Skeletal muscle satellite cell (primary cell): ENCODE measurements around the gene FSD1.

ENCODE experiments used
- H3K27me3 ChIP-seq: 2 replicates; pipeline ENCODE4 v1.7.0; 2013; ENCODE audit warnings: low read length; ENCODE audit not compliant: control insufficient read depth, insufficient read depth
- H3K36me3 ChIP-seq: 2 replicates; pipeline ENCODE4 v1.7.0; 2013; ENCODE audit warnings: mild to moderate bottlenecking, control low read depth, low read length; ENCODE audit not compliant: insufficient read depth
- H3K4me1 ChIP-seq: 2 replicates; pipeline ENCODE4 v1.7.0; 2013; ENCODE audit warnings: low read length; ENCODE audit not compliant: control insufficient read depth, insufficient read depth
- H3K4me2 ChIP-seq: 2 replicates; pipeline ENCODE4 v1.7.0; 2013; ENCODE audit warnings: mild to moderate bottlenecking, low read length
- H3K4me3 ChIP-seq: 2 replicates; pipeline ENCODE4 v1.7.0; 2013; ENCODE audit warnings: low read length
- H3K9ac ChIP-seq: 2 replicates; pipeline ENCODE4 v1.7.0; 2013; ENCODE audit warnings: mild to moderate bottlenecking, low read depth, low read length, moderate library complexity
- H3K9me3 ChIP-seq: replicated peaks from 2 replicates; pipeline ENCODE4 v1.7.0; 2013; ENCODE audit warnings: mild to moderate bottlenecking, control low read depth, low read length

Gene FSD1

DNA sequence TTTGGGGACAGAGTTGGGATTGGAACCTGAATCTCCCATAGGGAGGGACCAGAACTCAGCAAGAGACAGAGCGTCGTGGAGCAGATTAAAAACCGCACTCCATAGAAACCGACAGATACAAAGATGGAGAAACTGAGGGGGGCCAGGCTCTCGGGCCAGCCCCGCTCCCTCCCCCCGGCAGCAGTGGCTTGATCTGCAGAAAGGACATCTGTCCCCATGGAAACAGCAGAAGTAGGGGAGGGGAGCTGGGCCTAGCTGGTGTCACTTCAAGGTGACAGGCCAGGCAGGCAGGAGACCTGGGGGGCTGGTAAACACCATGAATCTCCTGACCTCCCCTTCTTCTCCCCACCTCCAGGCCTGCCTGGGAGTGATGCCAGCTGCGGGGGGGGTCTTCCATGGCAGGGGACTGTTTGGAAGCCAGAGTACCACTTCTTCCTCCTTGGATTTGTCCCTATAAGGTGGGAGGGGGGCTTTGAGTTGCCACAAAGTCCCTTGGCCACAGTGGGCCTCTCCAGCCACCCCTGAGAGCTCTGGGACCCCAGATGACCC, 13.1 kb upstream of the FSD1 start:
- H3K9me3 ChIP-seq, result no peaks in the 10 kb centered on the region
- H3K4me2 ChIP-seq, result no peak overlapping the region
- no peak overlapping the region for H3K9ac ChIP-seq
- H3K4me1 ChIP-seq, result peaks cover under 1% of the 10 kb centered on the region
- no peaks in the 10 kb centered on the region for H3K36me3 ChIP-seq
- no peak overlapping the region for H3K4me3 ChIP-seq
- peaks cover 7% of the 10 kb centered on the region for H3K27me3 ChIP-seq

DNA sequence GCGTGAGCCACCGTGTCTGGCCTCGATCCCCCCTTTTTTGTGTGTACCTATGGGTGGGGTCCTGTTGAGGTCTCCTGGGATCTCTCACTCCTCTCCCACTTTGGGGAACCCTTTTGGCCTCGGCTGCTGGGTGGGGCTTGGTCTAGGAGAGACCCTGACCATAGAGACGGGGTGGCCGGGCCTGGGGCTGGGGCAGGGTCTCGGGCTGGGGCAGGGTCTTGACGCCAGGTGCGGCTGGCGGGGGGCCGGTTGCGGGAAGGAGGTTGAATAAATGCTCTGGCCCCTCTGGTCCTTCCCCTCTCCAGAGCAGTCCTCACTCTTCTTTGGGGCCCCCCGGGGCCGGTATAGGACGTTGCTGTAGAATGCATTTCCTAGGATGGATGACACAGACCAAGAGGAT, 11.9 kb upstream of the FSD1 start:
- H3K9ac ChIP-seq, result no peak overlapping the region
- no peaks in the 10 kb centered on the region for H3K36me3 ChIP-seq
- H3K27me3 ChIP-seq, result peaks cover 7% of the 10 kb centered on the region
- H3K4me3 ChIP-seq, result no peak overlapping the region
- no peak overlapping the region for H3K4me2 ChIP-seq
- peaks cover 6% of the 10 kb centered on the region for H3K4me1 ChIP-seq
- H3K9me3 ChIP-seq, result no peaks in the 10 kb centered on the region

DNA sequence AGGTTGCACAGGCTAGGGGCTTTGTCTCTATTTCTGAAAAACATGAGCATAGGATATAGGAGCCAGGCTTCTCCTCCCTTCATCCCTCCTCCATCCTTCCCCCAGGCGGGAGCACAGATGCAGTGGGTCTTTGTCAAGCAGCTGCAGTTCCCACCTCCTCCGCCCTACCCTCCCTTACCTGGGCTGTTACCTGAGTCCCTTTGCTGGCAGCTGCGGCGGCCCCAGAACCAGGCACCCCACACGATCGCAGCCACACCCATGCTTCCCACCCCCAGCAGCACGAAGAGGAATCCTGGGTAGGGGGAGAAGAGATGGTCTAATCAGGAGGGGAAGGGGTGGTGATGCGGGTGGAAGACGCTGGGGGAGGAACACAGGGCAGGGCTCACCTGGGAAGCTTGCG, 10.0 kb upstream of the FSD1 start:
- peaks cover 3% of the 10 kb centered on the region for H3K27me3 ChIP-seq
- no peaks in the 10 kb centered on the region for H3K36me3 ChIP-seq
- H3K4me1 ChIP-seq, result peaks cover 6% of the 10 kb centered on the region
- no peak overlapping the region for H3K9ac ChIP-seq
- H3K9me3 ChIP-seq, result no peaks in the 10 kb centered on the region
- no peak overlapping the region for H3K4me3 ChIP-seq
- H3K4me2 ChIP-seq, result no peak overlapping the region

DNA sequence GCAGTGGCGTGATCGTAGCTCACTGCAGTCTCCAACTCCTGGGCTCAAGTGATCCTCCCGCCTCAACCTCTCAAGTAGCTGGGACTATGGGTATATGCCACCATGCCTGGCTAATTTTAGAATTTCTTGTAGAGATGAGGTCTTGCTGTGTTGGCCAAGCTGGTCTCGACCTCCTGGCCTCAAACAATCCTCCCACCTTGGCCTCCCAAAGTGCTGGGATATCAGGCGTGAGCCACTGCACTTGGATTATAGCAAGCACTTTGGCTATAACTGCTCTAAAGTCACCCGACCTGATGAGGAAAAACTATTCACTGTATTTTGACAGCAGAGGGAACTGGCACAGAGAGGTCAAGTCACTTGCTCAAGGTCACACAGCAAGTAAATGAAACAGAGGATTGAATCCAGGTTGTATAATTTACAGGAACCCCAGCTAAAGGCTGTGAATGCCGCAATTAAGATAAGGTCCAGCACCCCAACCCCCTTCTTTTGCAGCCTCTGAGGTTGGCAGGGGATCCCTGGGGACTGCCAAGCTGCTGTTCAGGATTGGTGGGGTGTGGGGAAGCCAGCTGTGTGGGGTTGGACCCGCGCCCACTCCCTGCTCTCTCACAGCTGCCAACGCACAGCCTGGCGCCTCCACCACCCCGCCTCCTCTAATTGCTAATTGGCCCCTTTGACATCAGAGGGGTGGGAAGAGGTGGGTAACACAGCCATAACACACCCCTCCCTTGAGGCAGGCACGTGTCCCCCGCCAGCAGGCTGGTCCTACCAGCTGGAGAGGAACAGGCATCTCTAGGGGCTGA, 8.2 kb upstream of the FSD1 start:
- H3K36me3 ChIP-seq, result no peaks in the 10 kb centered on the region
- H3K27me3 ChIP-seq, result peaks cover 1% of the 10 kb centered on the region
- H3K4me1 ChIP-seq, result peaks cover 6% of the 10 kb centered on the region
- no peak overlapping the region for H3K4me3 ChIP-seq
- H3K9me3 ChIP-seq, result no peaks in the 10 kb centered on the region
- no peak overlapping the region for H3K4me2 ChIP-seq
- H3K9ac ChIP-seq, result no peak overlapping the region

DNA sequence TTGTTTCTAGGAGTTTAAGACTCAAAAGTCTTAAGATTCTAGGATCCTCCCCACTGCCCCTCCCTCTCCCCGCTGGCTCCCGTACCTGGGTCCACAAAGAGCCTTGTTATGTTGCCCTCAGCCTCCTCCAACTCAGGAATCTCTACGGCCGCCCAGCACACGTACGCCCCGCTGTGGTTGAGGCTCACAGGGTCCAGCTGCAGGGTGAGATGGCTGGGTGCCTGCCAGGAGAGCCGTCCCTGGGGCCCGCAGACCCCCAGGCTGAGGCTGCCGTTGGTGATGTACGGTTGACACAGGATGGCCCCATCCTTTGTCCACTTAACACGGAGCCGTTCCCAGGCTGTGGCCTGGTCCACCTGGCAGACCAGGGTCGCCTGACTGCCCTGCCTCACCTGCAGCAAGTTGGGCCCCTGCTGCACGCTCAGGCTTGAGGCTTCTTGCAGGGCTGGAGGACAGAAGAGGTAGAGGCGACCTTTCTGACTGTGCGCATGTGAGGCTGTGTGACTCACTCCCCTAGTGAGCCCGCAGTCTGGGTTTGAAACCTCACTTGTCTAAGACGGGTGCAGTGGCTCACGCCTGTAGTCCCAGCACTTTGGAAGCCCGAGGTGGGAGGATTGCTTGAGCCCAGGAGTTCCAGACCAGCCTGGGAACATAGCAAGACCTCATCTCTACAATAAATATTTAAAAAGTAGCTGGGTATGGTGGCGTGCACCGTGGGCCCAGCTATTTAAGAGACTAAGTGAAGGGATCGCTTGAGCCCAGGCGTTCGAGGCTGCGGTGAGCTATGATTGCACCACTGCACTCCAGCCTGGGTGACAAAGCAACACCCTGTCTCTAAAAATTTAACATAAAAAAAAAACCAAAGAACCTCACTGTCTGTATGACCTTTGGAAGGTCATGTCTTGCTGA, 6.2 kb upstream of the FSD1 start:
- Histone ChIP-seq H3K4me2 (no peak overlapping the region), H3K9ac (no peak overlapping the region), H3K27me3 (no peaks in the 10 kb centered on the region), H3K36me3 (no peaks in the 10 kb centered on the region), H3K4me3 (no peak overlapping the region), H3K4me1 (peaks cover 6% of the 10 kb centered on the region), H3K9me3 (no peaks in the 10 kb centered on the region)

DNA sequence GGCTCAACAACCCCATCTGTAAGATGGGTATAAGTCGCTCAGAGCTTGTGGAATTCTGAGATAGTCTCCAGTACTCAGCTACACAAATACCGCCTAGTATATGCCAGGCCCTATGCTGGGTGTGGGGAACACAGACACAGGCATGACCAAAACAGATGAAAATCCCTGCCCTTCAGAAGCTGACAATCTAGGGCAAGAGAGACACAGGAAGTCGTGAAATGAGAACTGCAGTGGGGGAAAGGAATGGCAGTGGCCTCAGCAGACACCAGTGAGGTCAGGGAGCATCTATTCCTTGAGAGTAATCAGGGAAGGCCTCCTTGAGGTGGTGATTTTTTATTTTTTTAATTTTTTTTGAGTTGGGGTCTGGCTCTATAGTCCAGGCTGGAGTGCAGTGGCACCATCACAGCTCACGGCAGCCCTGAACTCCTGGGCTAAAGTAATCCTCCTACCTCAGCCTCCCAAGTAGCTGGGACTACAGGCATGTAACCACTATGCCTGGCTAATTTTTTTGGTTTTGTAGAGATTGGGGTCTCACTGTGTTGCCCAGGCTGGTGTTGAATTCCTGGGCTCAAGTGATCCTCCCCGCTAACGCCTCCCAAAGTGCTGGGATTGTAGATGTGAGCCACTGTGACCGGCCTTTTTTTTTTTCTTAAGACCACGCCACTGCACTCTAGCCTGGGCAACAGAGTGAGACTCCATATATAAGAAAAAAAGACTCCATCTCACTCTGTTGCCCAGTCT, 5.4 kb upstream of the FSD1 start:
- H3K4me1 ChIP-seq, result peaks cover 6% of the 10 kb centered on the region
- H3K9ac ChIP-seq, result no peak overlapping the region
- no peak overlapping the region for H3K4me2 ChIP-seq
- no peaks in the 10 kb centered on the region for H3K9me3 ChIP-seq
- H3K4me3 ChIP-seq, result no peak overlapping the region
- H3K27me3 ChIP-seq, result no peaks in the 10 kb centered on the region
- H3K36me3 ChIP-seq, result no peaks in the 10 kb centered on the region

DNA sequence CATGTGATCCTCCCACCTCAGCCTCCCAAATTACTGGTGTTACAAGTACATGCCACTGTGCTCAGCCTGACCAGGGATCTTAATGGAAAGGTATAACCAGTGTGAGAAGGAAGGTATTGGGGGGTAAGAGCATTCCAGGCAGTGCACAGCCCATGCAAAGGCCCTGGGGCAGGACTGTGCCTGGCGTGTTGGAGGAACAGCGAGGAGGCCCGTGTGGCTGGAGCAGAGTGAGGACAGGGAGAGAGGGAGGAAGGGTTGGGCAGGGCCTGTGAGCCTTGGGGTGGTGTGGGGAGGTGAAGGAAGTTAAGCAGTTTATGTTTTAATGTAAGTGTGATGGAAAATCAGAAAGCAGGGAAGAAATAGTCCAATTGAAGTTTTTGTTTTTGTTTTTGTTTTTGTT, 3.8 kb upstream of the FSD1 start:
- no peaks in the 10 kb centered on the region for H3K36me3 ChIP-seq
- no peaks in the 10 kb centered on the region for H3K9me3 ChIP-seq
- H3K4me3 ChIP-seq, result no peak overlapping the region
- H3K4me2 ChIP-seq, result no peak overlapping the region
- peaks cover 6% of the 10 kb centered on the region for H3K4me1 ChIP-seq
- no peak overlapping the region for H3K9ac ChIP-seq
- no peaks in the 10 kb centered on the region for H3K27me3 ChIP-seq

DNA sequence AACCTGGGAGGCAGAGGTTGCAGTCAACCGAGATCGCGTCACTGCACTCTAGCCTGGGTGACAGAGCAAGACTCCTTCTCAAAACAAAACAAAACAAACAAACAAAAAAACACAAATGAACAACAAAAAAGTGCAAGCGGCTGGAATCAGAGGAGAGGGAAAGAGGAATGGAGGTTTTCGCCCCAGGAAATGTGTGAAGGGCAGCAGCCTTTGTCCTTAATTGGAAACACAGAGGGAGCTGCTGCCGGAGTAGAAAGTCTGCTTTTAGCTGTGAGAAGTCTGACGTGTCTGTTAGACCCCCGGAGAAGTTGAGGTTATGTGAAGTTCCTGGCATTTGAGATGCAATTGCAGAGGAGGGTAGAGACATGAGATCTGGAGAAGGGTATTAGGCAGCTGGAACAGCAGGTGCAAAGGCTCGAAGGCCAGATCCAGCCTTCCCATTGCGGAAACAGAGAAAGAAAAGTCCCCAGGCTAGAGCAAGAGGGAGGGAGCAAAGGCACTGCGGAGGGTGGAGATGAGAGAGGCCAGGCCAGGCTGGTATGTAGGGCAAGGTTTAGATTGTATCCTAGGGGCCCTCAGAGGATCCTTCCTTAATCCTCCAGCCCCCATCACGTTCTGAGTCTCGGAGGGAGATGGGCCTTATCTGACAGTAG, 2.7 kb upstream of the FSD1 start:
- no peaks in the 10 kb centered on the region for H3K27me3 ChIP-seq
- H3K4me1 ChIP-seq, result peaks cover under 1% of the 10 kb centered on the region
- H3K4me3 ChIP-seq, result no peak overlapping the region
- H3K9ac ChIP-seq, result no peak overlapping the region
- no peaks in the 10 kb centered on the region for H3K36me3 ChIP-seq
- H3K9me3 ChIP-seq, result no peaks in the 10 kb centered on the region
- H3K4me2 ChIP-seq, result no peak overlapping the region

DNA sequence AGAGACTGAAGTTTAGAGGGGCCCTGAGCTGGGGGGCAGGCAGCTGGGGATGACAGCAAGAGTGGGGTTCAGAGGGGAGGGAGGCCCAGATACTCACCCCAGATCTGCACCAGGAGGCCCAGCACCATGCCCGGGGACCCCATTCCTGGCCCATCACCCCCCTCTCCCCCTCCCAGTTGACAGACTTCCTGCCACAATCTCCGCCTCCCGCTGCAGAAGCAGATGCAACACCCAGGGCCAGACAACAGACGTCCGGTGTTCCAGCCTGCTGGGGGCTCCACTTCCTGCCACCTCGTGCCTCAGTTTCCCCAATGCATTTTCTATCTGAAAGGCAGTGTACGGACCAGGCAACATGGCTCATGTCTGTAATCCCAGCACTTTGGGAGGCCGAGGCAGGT, 2.2 kb upstream of the FSD1 start, which contains the start of gene TMIGD2:
Gene TMIGD2, minus strand, starts transcription at position 147 of the 398 bp plus-strand sequence. Its CDS starts 4 bp downstream, at position 143.
- H3K4me2 ChIP-seq, result no peak within 1 kb of the TSS
- no peaks in the 10 kb centered on the region for H3K27me3 ChIP-seq
- H3K4me1 ChIP-seq, result no peaks in the 10 kb centered on the region
- no peak within 1 kb of the TSS for H3K4me3 ChIP-seq
- H3K9me3 ChIP-seq, result no peaks in the 10 kb centered on the region
- H3K36me3 ChIP-seq, result no peaks in the 10 kb centered on the region
- no peak within 1 kb of the TSS for H3K9ac ChIP-seq

DNA sequence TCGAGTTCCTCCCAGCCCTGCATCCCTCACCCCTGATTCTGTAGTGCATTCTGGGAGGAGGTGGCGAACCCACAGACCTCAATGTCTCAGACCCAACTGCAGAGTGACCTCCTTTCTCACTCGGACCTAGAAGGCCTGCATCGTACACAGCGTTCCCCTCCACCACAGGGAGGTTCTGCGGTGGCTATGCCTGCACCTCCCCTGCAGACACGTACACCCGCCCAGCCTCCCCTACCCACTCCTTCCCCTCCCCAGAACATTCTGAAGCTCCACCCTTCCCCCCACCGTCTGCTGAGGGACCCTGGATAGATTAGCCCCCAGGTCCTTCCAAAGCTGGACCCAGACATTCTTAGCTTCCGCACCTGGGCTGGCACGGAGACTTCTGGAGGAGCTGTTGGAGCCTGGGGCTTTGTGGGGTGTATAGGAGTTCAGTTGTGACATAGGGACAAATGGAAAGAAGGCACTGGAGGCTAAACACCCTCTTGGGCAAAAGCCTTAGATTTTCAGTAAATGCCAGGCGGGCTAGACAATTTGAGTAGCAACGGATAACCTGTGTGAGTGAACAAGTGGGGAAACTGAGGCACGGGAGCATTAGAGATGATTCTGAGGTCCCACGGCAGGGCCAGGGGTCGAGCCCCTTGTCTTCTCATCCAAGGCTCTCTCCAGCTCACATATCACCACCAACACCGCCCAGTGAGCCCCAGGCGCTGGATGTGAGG, 420 bp upstream of the FSD1 start:
- H3K9me3 ChIP-seq, result no peaks in the 10 kb centered on the region
- H3K36me3 ChIP-seq, result no peaks in the 10 kb centered on the region
- H3K4me2 ChIP-seq, result peak overlapping the region; percentile 62
- peak overlapping the region; percentile 64 for H3K4me3 ChIP-seq
- H3K9ac ChIP-seq, result no peak overlapping the region
- no peaks in the 10 kb centered on the region for H3K4me1 ChIP-seq
- no peaks in the 10 kb centered on the region for H3K27me3 ChIP-seq
